HG03175 (cell line): Measurements from ENCODE around the gene DEPDC1.
"Not testable (repeated sequence)": the region's sequence is repeated elsewhere in the genome, so short reads cannot be mapped to it uniquely, and the experiment has no call there.

Source experiments
- ATAC-seq: cut with Tn5 transposase; IDR thresholded peaks from one replicate; pipeline ENCODE4 v1.9.1; 2021; ENCODE audit warnings: mild to moderate bottlenecking, moderate library complexity; ENCODE audit not compliant: unreplicated experiment

Gene DEPDC1

GRCh38 chr1:68496680-68497357 is at the start of gene DEPDC1:
DEPDC1 (minus strand) TSS chr1:68497082; CDS start chr1:68496999, 83 bp downstream.
- ATAC-seq: peak; percentile 95

DNA sequence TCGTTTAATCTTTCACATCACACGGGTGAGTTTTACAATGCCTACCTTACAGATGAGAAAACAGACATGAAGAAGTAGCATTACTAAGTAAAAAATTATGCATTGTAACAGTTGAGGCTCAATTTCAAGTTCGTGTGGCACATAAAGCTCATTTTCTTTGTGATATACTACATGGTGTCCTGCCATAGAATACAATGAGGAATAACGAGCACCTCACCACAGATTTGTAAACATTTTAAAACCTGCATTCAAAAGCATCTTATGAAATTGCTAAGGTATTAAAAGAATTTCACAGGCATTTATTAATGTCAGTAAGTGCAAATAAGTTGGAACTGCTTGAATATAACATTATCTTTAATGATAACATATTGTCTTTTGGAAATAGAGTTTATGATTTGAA is 47.8 kb upstream of the DEPDC1 start:
- ATAC-seq: no peak

DNA sequence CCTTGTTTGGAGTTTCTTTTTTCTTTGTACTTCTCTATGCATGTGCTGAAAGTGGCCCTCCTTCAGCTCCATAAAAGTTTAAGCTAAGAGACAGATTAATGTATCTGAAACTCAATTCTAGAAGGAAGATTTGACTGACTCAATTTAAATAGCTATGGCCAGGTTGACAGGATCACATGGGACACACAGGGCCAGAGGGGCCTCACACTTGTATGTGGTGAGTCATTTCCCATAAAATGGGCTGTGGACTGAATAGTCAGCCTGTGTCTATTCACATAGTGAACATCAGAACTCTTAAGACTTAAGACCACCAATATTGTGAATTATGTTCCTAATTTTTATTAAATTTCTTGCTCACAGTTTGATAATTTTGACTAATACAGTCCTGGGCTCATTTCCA is 45.7 kb upstream of the DEPDC1 start:
- no peak for ATAC-seq

- no peak for ATAC-seq
Measured at GRCh38 chr1:68538941-68539340, 42.1 kb upstream of the DEPDC1 start.

DNA sequence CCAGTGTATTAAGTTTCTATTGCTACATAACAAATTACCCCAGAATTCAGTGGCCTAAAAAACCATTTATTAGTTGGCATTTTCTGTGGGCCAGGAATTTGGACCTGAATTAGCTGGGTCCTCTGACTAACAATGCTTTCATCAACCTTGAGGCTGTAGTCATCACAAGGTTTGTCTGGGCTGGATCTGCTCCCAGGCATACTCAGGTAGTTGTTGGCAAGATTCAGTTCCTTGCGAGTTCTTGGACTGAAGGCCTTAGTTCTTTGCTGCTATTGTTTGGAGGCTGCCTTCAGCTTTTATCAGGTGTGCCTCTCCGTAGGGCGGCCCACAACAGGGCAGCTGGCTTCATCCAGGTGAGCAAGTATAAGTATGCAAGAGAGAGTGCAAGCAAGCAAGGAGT is 31.4 kb upstream of the DEPDC1 start:
- ATAC-seq: no peak

GRCh38 chr1:68525781-68526180 is 28.9 kb upstream of the DEPDC1 start:
- no peak for ATAC-seq

DNA sequence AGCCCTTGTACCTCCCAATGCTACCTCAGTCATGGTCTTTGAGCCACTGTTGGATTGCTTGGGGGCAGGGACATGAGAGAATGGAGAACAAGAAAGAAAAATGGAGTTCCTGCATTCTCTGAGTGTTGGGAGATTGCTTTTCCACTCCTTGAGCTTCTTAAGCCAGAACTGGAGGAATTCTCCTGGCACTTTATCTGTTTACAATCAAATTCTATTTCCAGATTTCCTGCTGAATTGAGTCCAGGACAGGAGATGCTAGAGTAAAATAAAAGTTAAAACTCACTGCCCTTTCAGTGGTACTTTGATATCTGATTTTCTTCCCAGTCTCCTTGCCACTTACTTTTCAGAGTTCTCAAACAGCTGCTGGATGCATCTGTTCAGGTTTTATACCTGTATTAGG is 24.4 kb upstream of the DEPDC1 start:
- no peak for ATAC-seq

- no peak for ATAC-seq
Measured at GRCh38 chr1:68516066-68516465, 19.2 kb upstream of the DEPDC1 start.

DNA sequence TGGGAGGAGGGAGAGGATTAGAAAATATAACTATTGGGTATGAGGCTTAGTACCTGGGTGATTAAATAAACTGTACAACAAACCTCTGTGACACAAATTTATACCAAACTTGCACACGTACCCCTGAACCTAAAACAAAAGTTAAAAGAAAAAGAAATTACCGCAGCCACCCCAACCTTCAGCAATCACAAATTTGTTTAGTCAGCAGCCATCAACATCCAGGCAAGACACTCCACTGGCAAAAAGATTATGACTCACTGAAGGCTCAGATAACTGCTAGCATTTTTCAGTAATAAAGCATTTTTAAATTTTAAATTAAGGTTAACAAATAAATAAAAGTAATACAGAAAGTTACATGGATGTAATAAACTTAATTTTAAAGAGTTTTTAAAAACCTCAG is 14.4 kb upstream of the DEPDC1 start:
- ATAC-seq: no peak

DNA sequence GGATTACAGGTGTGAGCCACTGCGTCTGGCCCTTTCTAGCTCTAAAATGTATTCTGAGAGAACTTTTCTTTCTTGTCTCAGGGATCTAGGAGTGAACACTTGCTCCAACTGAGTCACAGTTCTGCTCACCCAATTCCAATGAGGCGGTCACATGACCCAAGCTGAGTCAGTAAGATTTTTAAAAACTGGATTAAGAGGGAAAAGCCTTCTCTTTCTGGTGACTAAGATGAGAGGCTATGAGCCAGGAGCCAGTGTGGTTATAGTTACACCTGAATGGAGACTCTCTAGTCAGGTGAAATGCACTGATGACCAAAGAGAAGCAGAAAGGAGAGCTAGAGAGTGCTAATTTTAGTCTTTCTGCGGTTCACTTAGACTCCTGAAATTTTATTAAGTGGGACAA is 9.5 kb upstream of the DEPDC1 start:
- no peak for ATAC-seq

DNA sequence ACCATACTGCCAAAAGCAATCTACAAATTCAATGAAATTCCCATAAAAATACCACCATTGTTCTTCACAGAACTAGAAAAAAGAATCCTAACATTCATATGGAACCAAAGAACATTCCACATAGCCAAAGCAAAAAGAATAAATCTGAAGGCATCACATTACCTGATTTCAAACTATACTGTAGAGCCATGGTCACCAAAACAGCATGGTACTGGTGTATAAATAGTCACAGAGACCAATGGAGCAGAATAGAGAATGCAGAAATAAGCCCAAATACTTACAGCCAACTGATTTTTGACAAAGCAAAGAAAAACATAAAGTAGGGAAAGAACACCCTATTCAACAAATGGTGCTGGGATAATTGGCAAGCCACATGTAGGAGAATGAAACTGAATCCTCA is 6.2 kb upstream of the DEPDC1 start:
- no peak for ATAC-seq

- peak; percentile 24 for ATAC-seq
Measured at GRCh38 chr1:68497358-68497698, 446 bp upstream of the DEPDC1 start.

GRCh38 chr1:68495968-68496679 is 758 bp downstream of the DEPDC1 start:
- peak; percentile 10 for ATAC-seq

- ATAC-seq: no peak
Measured at GRCh38 chr1:68495532-68495931, 1.4 kb downstream of the DEPDC1 start.

- ATAC-seq: no peak
Measured at GRCh38 chr1:68493193-68493592, 3.7 kb downstream of the DEPDC1 start.

DNA sequence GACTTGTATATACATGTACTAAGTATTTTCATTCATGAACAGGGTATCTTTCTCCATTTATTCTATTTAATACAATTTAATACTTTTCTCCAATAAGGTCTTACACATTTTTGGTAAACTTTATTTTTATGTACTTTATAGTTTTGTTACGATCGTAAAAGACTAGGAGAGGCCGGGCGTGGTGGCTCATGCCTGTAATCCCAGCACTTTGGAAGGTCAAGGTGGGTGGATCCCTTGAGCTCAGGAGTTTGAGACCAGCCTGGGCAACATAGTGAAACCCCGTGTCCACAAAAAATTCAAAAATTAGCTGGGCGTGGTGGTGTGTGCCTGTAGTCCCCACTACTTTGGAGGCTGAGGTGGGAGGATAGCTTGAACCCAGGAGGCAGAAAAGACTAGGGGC is 4.6 kb downstream of the DEPDC1 start:
- ATAC-seq: not testable (repeated sequence)

DNA sequence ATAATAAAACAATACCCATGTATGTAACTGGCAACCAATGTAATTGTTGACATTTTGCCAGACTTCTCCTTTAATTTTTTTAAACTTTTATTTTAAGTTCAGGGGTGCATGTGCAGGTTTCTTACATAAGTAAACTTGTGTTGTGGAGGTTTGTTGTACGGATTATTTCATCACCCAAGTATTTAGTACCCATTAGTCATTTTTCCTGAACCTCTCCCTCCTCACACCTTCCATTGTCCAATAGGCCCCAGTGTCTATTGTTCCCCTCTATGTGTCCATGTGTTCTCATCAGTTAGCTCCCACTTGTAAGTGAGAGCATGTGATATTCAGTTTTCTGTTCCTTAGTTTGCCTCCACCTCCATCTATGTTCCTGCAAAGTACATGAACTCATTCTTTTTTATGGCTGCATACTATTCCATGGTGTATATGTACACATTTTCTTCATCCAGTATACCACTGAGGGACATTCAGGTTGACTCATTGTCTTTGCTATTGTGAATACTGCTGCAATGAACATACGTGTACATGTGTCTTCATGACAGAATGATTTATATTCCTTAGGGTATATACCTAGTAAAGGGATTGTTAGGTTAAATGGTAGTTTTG is 6.7 kb downstream of the DEPDC1 start:
- no peak for ATAC-seq

DNA sequence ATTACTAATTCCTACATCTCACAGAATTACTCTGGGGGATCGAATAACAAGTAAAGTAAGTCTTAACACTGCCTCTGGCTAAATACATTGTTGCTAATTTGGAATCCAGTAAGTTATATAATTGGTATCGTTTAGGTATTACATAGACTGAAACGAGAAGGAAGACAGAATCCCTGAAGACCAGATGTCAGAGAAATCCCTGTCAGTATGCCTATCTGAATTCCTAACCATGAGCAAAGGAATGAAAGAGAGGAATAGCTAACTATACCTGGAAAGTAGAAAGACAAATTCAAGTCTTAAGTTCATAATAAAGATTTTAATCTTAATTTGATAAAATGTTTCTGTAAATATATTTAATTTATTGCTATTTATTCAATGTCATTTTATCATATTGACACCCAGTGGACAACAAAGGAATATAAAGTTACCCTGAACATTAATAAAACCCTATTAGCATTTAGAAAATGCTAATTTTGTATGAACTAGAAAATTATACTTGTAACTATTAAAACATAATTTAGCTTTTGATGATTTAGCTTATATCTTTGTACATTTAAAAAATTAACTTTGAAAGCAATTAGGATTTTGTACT is 11.4 kb downstream of the DEPDC1 start:
- ATAC-seq: no peak

DNA sequence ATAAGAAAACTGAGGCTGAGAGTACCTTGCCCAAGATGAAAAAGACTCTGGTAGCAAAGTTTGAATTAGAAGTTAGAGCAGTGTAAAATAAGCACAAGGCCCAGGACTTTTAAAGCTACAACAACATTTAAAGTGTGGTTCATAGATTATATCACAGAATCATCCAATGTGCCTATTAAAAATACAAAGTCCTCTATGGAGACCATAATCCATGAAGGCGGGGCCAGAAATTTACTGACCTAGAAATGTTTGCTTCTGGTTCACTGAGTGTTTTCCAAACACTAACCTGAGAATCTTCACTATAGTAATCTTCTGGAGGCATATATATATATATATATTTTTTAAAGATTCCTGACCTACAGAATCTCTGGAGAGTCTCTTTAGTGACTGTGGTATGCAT is 12.3 kb downstream of the DEPDC1 start:
- no peak for ATAC-seq

- ATAC-seq: no peak
Measured at GRCh38 chr1:68481041-68481440, 15.8 kb downstream of the DEPDC1 start.

- ATAC-seq: no peak
Measured at GRCh38 chr1:68479501-68479900, 17.4 kb downstream of the DEPDC1 start.

- no peak for ATAC-seq
Measured at GRCh38 chr1:68478662-68479061, 18.2 kb downstream of the DEPDC1 start.
